ENCODE measurements around the gene CCL26. TPM values are rescaled to one million over a fixed set of nuclear protein-coding genes. Genes with fewer than 3 reads are reported as not detected.

Gene CCL26
- 21.4 TPM for total RNA-seq
- long read RNA-seq: 0 reads

GRCh38 chr7:75772081-75773077, at the start of gene CCL26:
TSS of gene CCL26 (minus strand) at chr7:75772211. CDS start at chr7:75772176, 35 bp downstream.
- no peak for DNase-seq (ENCODE audit: low spot score)

- DNase-seq (ENCODE audit: low spot score): no peak
Observed at GRCh38 chr7:75820688-75821087, 48.7 kb upstream of the CCL26 start.

- no peak for DNase-seq (ENCODE audit: low spot score)
Observed at GRCh38 chr7:75819711-75820110, 47.7 kb upstream of the CCL26 start.

- DNase-seq (ENCODE audit: low spot score): no peak
Observed at GRCh38 chr7:75818472-75818871, 46.5 kb upstream of the CCL26 start.

- no peak for DNase-seq (ENCODE audit: low spot score)
Observed at GRCh38 chr7:75817116-75817515, 45.1 kb upstream of the CCL26 start.

- DNase-seq (ENCODE audit: low spot score): no peak
Observed at GRCh38 chr7:75815418-75816064, 43.5 kb upstream of the CCL26 start.

GRCh38 chr7:75814407-75814947, 42.5 kb upstream of the CCL26 start:
- DNase-seq (ENCODE audit: low spot score): no peak

- DNase-seq (ENCODE audit: low spot score): no peak
Observed at GRCh38 chr7:75813781-75814236, 41.8 kb upstream of the CCL26 start, which contains the start of gene CCL24. TSS of gene CCL24 (minus strand) at chr7:75813806. CDS start at chr7:75813715, 91 bp downstream.

GRCh38 chr7:75813084-75813483, 41.1 kb upstream of the CCL26 start:
- DNase-seq (ENCODE audit: low spot score): no peak

GRCh38 chr7:75811894-75812678, 40.1 kb upstream of the CCL26 start:
- DNase-seq (ENCODE audit: low spot score): no peak

- no peak for DNase-seq (ENCODE audit: low spot score)
Observed at GRCh38 chr7:75809396-75809795, 37.4 kb upstream of the CCL26 start.

GRCh38 chr7:75808106-75808505, 36.1 kb upstream of the CCL26 start:
- no peak for DNase-seq (ENCODE audit: low spot score)

GRCh38 chr7:75807452-75807851, 35.4 kb upstream of the CCL26 start:
- no peak for DNase-seq (ENCODE audit: low spot score)

- no peak for DNase-seq (ENCODE audit: low spot score)
Observed at GRCh38 chr7:75806560-75807307, 34.7 kb upstream of the CCL26 start.

GRCh38 chr7:75804705-75805104, 32.7 kb upstream of the CCL26 start:
- no peak for DNase-seq (ENCODE audit: low spot score)

- DNase-seq (ENCODE audit: low spot score): no peak
Observed at GRCh38 chr7:75804004-75804403, 32.0 kb upstream of the CCL26 start.

GRCh38 chr7:75802552-75802821, 30.5 kb upstream of the CCL26 start:
- DNase-seq (ENCODE audit: low spot score): no peak

- no peak for DNase-seq (ENCODE audit: low spot score)
Observed at GRCh38 chr7:75798770-75799169, 26.8 kb upstream of the CCL26 start.

- DNase-seq (ENCODE audit: low spot score): no peak
Observed at GRCh38 chr7:75796420-75796819, 24.4 kb upstream of the CCL26 start.

- no peak for DNase-seq (ENCODE audit: low spot score)
Observed at GRCh38 chr7:75795831-75796285, 23.8 kb upstream of the CCL26 start.

Measured in mesenteric fat pad (tissue), 1 donor.